Measurements from ENCODE around the gene PI16. TPM values are rescaled to one million over a fixed set of nuclear protein-coding genes. Genes with fewer than 3 reads are reported as not detected.

PI16 gene
- total RNA-seq, 2 experiments from 2014 or later, result 0.30 TPM; not detected in 1

DNA sequence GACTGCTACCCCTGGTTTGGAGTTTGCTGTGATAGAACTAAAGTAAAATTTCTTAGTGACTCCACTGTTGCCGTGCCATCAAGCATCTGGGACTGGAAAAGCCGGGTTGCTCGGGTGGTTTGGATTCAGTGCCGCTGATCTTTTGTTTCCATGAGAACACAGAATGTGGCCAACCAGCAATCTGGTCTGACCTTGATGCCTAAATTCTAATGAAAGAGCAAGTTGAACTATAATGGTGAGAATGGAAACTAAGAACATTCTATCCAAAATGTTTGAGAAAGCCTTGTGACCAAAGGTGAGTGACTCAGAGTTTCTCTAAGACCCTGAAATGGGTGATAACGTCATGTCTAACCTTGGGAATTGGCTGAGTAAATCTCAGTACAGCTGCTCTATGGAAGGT is 9.9 kb upstream of the PI16 start:
- H3K4me3 ChIP-seq (ENCODE audit: low read depth, low read length, poor library complexity, severe bottlenecking), result no peak overlapping the region
- BruUV-seq (replicated peaks), result no TSS peak
- POLR2A ChIA-PET, result no interaction called here
- CTCF ChIA-PET (ENCODE audit: unreplicated experiment), result no interaction called here
- H4K20me1 ChIP-seq (ENCODE audit: insufficient read depth, low read length), result no peaks in the 10 kb centered on the region
- no peaks in the 10 kb centered on the region for H3K36me3 ChIP-seq (ENCODE audit: insufficient read depth, low read length)
- DNase-seq (ENCODE audit: low spot score), result no peak
- H3K9me2 ChIP-seq (ENCODE audit: insufficient read depth, low read length), result no peaks in the 10 kb centered on the region
- no peaks in the 10 kb centered on the region for H3K79me2 ChIP-seq (ENCODE audit: insufficient read depth, low read depth, low read length)
- no peak overlapping the region for H3K27ac ChIP-seq (ENCODE audit: low read depth, low read length, poor library complexity, severe bottlenecking)
- no peak overlapping the region for H3K4me2 ChIP-seq (ENCODE audit: low read length)
- no peak overlapping the region for H2AFZ ChIP-seq (ENCODE audit: low read length)
- H3K4me1 ChIP-seq (ENCODE audit: insufficient read depth, low read length, poor library complexity, severe bottlenecking), result no peaks in the 10 kb centered on the region
- intact Hi-C loops (cut with micrococcal nuclease; ENCODE audit: unreplicated experiment), result no loop called here
- no peaks in the 10 kb centered on the region for H3K9me3 ChIP-seq (ENCODE audit: low read length)
- TF ChIP-seq, protein P1, sequence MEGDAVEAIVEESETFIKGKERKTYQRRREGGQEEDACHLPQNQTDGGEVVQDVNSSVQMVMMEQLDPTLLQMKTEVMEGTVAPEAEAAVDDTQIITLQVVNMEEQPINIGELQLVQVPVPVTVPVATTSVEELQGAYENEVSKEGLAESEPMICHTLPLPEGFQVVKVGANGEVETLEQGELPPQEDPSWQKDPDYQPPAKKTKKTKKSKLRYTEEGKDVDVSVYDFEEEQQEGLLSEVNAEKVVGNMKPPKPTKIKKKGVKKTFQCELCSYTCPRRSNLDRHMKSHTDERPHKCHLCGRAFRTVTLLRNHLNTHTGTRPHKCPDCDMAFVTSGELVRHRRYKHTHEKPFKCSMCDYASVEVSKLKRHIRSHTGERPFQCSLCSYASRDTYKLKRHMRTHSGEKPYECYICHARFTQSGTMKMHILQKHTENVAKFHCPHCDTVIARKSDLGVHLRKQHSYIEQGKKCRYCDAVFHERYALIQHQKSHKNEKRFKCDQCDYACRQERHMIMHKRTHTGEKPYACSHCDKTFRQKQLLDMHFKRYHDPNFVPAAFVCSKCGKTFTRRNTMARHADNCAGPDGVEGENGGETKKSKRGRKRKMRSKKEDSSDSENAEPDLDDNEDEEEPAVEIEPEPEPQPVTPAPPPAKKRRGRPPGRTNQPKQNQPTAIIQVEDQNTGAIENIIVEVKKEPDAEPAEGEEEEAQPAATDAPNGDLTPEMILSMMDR (conservative IDR thresholded peaks at IDR 0.05; ENCODE audit: low read length), result no peak
- no peak for TF ChIP-seq EZH2phosphoT487 (IDR thresholded peaks at IDR 0.05; ENCODE audit: borderline replicate concordance, low read depth, low read length)

DNA sequence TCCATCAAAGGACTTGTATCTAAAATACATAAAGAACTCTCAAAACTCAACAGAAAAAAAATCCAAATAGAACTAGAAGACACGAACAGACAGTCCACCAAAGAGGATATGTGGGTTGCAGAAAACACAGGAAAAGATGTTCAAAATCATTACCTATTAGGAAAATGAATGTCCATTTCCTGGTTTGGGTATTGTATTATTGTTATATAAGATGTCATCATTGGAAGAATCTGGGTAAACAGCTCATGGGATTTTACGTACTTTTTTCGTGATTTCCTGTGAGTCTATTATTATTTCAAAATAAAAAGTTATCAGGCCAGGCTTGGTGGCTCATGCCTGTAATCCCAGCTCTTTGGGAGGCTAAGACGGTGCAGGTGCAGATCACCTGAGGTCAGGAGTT is 9.2 kb upstream of the PI16 start:
- Histone ChIP-seq H3K79me2 (ENCODE audit: insufficient read depth, low read depth, low read length) (no peaks in the 10 kb centered on the region), H3K4me2 (ENCODE audit: low read length) (no peak overlapping the region), H3K27ac (ENCODE audit: low read depth, low read length, poor library complexity, severe bottlenecking) (no peak overlapping the region), H4K20me1 (ENCODE audit: insufficient read depth, low read length) (no peaks in the 10 kb centered on the region), H3K9me3 (ENCODE audit: low read length) (no peaks in the 10 kb centered on the region), H3K4me3 (ENCODE audit: low read depth, low read length, poor library complexity, severe bottlenecking) (no peak overlapping the region), H3K9me2 (ENCODE audit: insufficient read depth, low read length) (no peaks in the 10 kb centered on the region), H3K36me3 (ENCODE audit: insufficient read depth, low read length) (no peaks in the 10 kb centered on the region), H2AFZ (ENCODE audit: low read length) (no peak overlapping the region), H3K4me1 (ENCODE audit: insufficient read depth, low read length, poor library complexity, severe bottlenecking) (no peaks in the 10 kb centered on the region)
- ChIA-PET CTCF (ENCODE audit: unreplicated experiment) (no interaction called here), POLR2A (interaction anchor here (0.6 kb wide), 1 partner anchor 640 kb away, joined by 4 read pairs; no protein-coding TSS in a partner anchor)
- TF ChIP-seq EZH2phosphoT487 (IDR thresholded peaks at IDR 0.05; ENCODE audit: borderline replicate concordance, low read depth, low read length), result no peak
- TF ChIP-seq, protein P1 (conservative IDR thresholded peaks at IDR 0.05; ENCODE audit: low read length), result no peak
- BruUV-seq (replicated peaks), result no TSS peak
- no peak for DNase-seq (ENCODE audit: low spot score)
- intact Hi-C loops (cut with micrococcal nuclease; ENCODE audit: unreplicated experiment), result no loop called here

DNA sequence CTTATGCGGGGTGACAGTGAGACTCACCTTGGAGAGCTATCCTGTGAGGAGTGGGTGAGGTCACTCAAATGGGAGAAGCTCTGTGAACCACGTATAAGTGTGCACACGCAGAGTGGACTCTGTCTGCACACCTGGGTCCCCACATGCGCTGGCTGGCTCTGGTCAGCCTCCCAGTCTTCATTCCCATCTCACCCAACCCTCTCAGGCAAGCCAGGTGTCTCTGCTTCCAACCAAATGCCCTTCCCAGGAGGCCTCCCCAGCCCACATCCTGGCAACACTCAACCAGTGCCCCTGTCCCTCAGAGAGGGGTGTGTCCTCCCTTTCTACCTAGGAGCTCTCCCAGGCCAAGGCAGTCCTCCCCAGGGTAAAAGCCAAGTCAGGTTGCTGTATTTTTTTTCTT is 8.0 kb upstream of the PI16 start:
- Histone ChIP-seq H3K4me1 (ENCODE audit: insufficient read depth, low read length, poor library complexity, severe bottlenecking) (no peaks in the 10 kb centered on the region), H3K79me2 (ENCODE audit: insufficient read depth, low read depth, low read length) (no peaks in the 10 kb centered on the region), H3K27ac (ENCODE audit: low read depth, low read length, poor library complexity, severe bottlenecking) (no peak overlapping the region), H3K4me3 (ENCODE audit: low read depth, low read length, poor library complexity, severe bottlenecking) (no peak overlapping the region), H2AFZ (ENCODE audit: low read length) (no peak overlapping the region), H3K9me3 (ENCODE audit: low read length) (no peaks in the 10 kb centered on the region), H3K4me2 (ENCODE audit: low read length) (no peak overlapping the region), H3K36me3 (ENCODE audit: insufficient read depth, low read length) (no peaks in the 10 kb centered on the region), H4K20me1 (ENCODE audit: insufficient read depth, low read length) (no peaks in the 10 kb centered on the region), H3K9me2 (ENCODE audit: insufficient read depth, low read length) (no peaks in the 10 kb centered on the region)
- CTCF ChIA-PET (ENCODE audit: unreplicated experiment), result no interaction called here
- intact Hi-C loops (cut with micrococcal nuclease; ENCODE audit: unreplicated experiment), result no loop called here
- TF ChIP-seq EZH2phosphoT487 (IDR thresholded peaks at IDR 0.05; ENCODE audit: borderline replicate concordance, low read depth, low read length), result no peak
- TF ChIP-seq, protein P1 (conservative IDR thresholded peaks at IDR 0.05; ENCODE audit: low read length), result no peak
- no peak for DNase-seq (ENCODE audit: low spot score)
- no TSS peak for BruUV-seq (replicated peaks)
- POLR2A ChIA-PET, result no interaction called here

All from OCI-LY7 (cell line).